HAP-1 (cell line): ENCODE results near the gene TYROBP.
"Not testable (repeated sequence)": the region's sequence is repeated elsewhere in the genome, so short reads cannot be mapped to it uniquely, and the experiment has no call there.

Experiments used
- DNase-seq, 2 experiments: peaks; one replicate each; pipeline ENCODE4 v3.0.0-alpha.2; 2016 to 2020; ENCODE audit warnings: low spot score in 2 of 2
- H3K27me3 ChIP-seq: fragments of 250-450 bp; sonication (Bioruptor Pico); 2 replicates; pipeline ENCODE4 v1.5.1; 2020; ENCODE audit warnings: low read depth, mild to moderate bottlenecking, moderate library complexity
- H3K36me3 ChIP-seq: fragments of 250-450 bp; sonication (Bioruptor Pico); replicated peaks from 2 replicates; pipeline ENCODE4 v1.5.1; 2020; ENCODE audit warnings: mild to moderate bottlenecking
- H3K4me1 ChIP-seq: fragments of 250-450 bp; sonication (Bioruptor Pico); 2 replicates; pipeline ENCODE4 v1.5.1; 2020; ENCODE audit warnings: mild to moderate bottlenecking
- H3K4me3 ChIP-seq: fragments of 250-450 bp; sonication (Bioruptor Pico); 2 replicates; pipeline ENCODE4 v1.5.1; 2020; ENCODE audit warnings: mild to moderate bottlenecking, moderate library complexity
- H3K9me3 ChIP-seq: fragments of 250-450 bp; sonication (Bioruptor Pico); 2 replicates; pipeline ENCODE4 v1.5.1; 2020; ENCODE audit warnings: mild to moderate bottlenecking, moderate library complexity
- in situ Hi-C: fragments of 300-500 bp; cut with MboI; formaldehyde crosslinking; loops from 3 replicates; pipeline ENCODE4 v1.14.3; 2020; ENCODE audit warnings: low sequenced_read_pairs, inconsistent platforms, mixed read lengths

TYROBP gene

GRCh38 chr19:35885225-35885738 lies 22.8 kb downstream of the TYROBP start:
- no peak for DNase-seq
- Histone ChIP-seq H3K36me3 (peaks cover 20% of the 10 kb centered on the region), H3K9me3 (no peaks in the 10 kb centered on the region), H3K4me1 (no peaks in the 10 kb centered on the region), H3K4me3 (no peak overlapping the region), H3K27me3 (no peaks in the 10 kb centered on the region)
- in situ Hi-C loops, result no loop called here

DNA sequence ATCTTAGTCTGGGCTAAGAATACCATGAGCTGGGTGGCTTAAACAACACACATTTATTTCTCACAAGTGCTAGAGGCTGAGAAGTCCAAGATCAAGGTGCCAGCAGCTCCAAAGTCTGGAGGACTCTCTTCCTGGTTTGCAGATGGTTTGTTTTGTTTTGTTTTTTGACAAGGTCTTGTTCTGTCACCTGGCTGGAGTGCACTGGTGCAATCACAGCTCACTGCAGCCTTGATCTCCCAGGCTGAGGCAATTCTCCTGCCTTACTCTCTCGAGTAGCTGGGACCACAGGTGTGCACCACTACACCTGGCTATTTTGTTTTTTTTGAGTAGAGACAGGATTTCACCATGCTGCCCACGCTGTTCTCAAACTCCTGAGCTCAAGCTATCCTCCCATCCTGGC lies 24.2 kb downstream of the TYROBP start:
- no peak for DNase-seq
- Histone ChIP-seq H3K4me3 (no peak overlapping the region), H3K9me3 (no peaks in the 10 kb centered on the region), H3K36me3 (peaks cover 12% of the 10 kb centered on the region), H3K4me1 (no peaks in the 10 kb centered on the region), H3K27me3 (no peaks in the 10 kb centered on the region)
- in situ Hi-C loops, result no loop called here

GRCh38 chr19:35882114-35882832 lies 25.8 kb downstream of the TYROBP start:
- DNase-seq, result peak; percentile 46 to 55
- H3K4me1 ChIP-seq, result no peaks in the 10 kb centered on the region

DNA sequence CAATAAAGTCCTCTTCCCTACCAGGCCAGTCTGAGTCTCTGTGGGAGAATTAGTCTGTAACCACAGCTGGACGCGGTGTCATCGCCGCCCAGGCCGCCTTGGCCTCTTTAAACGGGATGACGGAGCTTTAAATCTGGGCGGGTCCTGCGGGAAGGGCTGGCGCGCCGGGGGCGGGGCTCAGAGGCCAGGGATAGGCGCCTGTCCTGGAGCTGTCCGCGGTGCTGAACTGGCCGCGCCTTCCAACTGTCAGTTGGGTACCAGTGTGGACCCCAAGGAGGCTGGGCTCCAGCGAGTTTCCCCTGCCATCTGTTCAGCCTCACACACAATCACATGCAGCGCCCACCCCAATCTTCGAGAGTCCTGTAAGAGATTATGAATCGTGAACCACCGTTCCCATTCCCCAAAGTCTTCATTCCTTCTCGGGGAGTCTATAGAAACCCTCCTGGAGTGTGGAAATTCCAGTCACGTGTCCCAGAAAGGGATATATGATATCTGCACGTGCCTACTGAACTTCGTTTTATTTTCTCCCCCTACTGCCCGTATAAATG lies 28.3 kb downstream of the TYROBP start:
- Histone ChIP-seq H3K4me1 (no peaks in the 10 kb centered on the region), H3K4me3 (no peak overlapping the region), H3K9me3 (no peaks in the 10 kb centered on the region), H3K36me3 (no peaks in the 10 kb centered on the region; the same call in 1 of the 2 replicates), H3K27me3 (no peaks in the 10 kb centered on the region)
- DNase-seq, result peak; percentile 79 to 98
- in situ Hi-C loops, result no loop called here

More at GRCh38 chr19:35882114-35882832, 25.8 kb downstream of the TYROBP start:
- Histone ChIP-seq H3K27me3 (no peaks in the 10 kb centered on the region), H3K9me3 (no peaks in the 10 kb centered on the region), H3K36me3 (peaks cover 2% of the 10 kb centered on the region; the same call in 1 of the 2 replicates), H3K4me3 (no peak overlapping the region)
- in situ Hi-C loops, result no loop called here

DNA sequence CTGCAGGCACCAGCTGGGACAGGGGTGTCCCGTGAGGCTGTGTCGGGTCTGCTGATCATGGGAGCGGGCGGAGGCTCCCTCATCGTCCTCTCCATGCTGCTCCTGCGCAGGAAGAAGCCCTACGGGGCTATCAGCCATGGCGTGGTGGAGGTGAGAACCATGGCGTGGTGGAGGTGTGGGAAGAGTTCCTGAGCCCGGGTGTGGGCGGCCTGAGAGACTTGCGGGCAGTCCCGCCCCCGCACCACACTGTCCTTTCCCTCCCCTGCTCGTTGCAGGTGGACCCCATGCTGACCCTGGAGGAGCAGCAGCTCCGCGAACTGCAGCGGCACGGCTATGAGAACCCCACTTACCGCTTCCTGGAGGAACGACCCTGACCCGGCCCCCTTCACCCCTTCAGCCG lies 29.0 kb downstream of the TYROBP start:
- no peak overlapping the region for H3K4me3 ChIP-seq
- H3K27me3 ChIP-seq, result no peaks in the 10 kb centered on the region
- no peaks in the 10 kb centered on the region for H3K9me3 ChIP-seq
- in situ Hi-C loops, result no loop called here
- no peaks in the 10 kb centered on the region for H3K4me1 ChIP-seq
- no peaks in the 10 kb centered on the region; the same call in 1 of the 2 replicates for H3K36me3 ChIP-seq
- no peak for DNase-seq

GRCh38 chr19:35874392-35874930 lies 33.6 kb downstream of the TYROBP start:
- in situ Hi-C loops, result no loop called here
- no peaks in the 10 kb centered on the region; the same call in 1 of the 2 replicates for H3K36me3 ChIP-seq
- peaks cover 6% of the 10 kb centered on the region for H3K4me1 ChIP-seq
- no peak overlapping the region for H3K4me3 ChIP-seq
- no peaks in the 10 kb centered on the region for H3K9me3 ChIP-seq
- no peak for DNase-seq
- no peaks in the 10 kb centered on the region for H3K27me3 ChIP-seq

GRCh38 chr19:35872180-35872579 lies 35.9 kb downstream of the TYROBP start:
- Histone ChIP-seq H3K4me1 (peaks cover 17% of the 10 kb centered on the region), H3K9me3 (no peaks in the 10 kb centered on the region), H3K27me3 (no peaks in the 10 kb centered on the region), H3K36me3 (no peaks in the 10 kb centered on the region; the same call in 1 of the 2 replicates), H3K4me3 (no peak overlapping the region)
- in situ Hi-C loops, result no loop called here
- DNase-seq, result no peak

DNA sequence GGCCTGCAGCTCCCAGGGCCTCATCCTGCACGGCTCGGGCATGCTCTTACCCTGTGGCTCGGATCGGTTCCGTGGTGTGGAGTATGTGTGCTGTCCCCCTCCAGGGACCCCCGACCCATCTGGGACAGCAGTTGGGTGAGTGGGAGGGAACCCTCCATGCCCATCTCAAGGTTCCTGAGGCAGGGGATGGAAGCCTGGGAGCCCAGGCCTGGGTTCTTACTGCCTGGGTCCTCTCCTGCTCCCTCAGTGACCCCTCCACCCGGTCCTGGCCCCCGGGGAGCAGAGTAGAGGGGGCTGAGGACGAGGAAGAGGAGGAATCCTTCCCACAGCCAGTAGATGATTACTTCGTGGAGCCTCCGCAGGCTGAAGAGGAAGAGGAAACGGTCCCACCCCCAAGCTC lies 36.5 kb downstream of the TYROBP start:
- Histone ChIP-seq H3K27me3 (no peaks in the 10 kb centered on the region), H3K9me3 (no peaks in the 10 kb centered on the region), H3K4me1 (peaks cover 17% of the 10 kb centered on the region), H3K4me3 (no peak overlapping the region), H3K36me3 (no peaks in the 10 kb centered on the region)
- in situ Hi-C loops, result no loop called here
- DNase-seq, result no peak

DNA sequence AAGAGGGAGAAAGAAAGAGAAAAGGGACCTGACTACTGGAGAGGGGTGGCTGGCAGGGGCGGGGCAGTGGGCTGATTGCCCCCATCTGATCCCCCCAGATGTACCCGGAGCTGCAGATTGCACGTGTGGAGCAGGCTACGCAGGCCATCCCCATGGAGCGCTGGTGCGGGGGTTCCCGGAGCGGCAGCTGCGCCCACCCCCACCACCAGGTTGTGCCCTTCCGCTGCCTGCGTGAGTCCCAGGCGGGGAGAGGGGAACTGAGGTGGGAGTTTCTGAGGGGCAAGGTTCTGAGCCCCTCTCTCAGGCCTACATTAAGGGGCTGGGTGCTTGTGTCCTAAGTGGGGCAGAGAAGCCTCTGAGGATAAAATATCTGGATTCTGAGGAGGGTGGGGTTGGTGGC lies 37.3 kb downstream of the TYROBP start:
- Histone ChIP-seq H3K36me3 (no peaks in the 10 kb centered on the region), H3K4me3 (no peak overlapping the region), H3K9me3 (no peaks in the 10 kb centered on the region), H3K4me1 (peaks cover 17% of the 10 kb centered on the region), H3K27me3 (no peaks in the 10 kb centered on the region)
- DNase-seq, result no peak
- in situ Hi-C loops, result no loop called here

GRCh38 chr19:35870124-35870736 lies 37.9 kb downstream of the TYROBP start:
- H3K4me1 ChIP-seq, result peaks cover 17% of the 10 kb centered on the region
- H3K36me3 ChIP-seq, in situ Hi-C loops, H3K27me3 ChIP-seq, H3K9me3 ChIP-seq: not testable (repeated sequence)
- peak; percentile 91 to 93 for DNase-seq
- H3K4me3 ChIP-seq, result peak overlapping the region; percentile 36

GRCh38 chr19:35869327-35870123 lies 38.6 kb downstream of the TYROBP start:
- in situ Hi-C loops, result no loop called here
- peaks cover 17% of the 10 kb centered on the region for H3K4me1 ChIP-seq
- H3K4me3 ChIP-seq, result peak overlapping the region; percentile 36
- no peaks in the 10 kb centered on the region for H3K27me3 ChIP-seq
- no peaks in the 10 kb centered on the region for H3K9me3 ChIP-seq
- H3K36me3 ChIP-seq, result no peaks in the 10 kb centered on the region
- peak; percentile 95 to 97 for DNase-seq

GRCh38 chr19:35868823-35869326 lies 39.2 kb downstream of the TYROBP start:
- Histone ChIP-seq H3K9me3 (no peaks in the 10 kb centered on the region), H3K4me3 (peak overlapping the region; percentile 36), H3K4me1 (peaks cover 17% of the 10 kb centered on the region), H3K27me3 (no peaks in the 10 kb centered on the region), H3K36me3 (no peaks in the 10 kb centered on the region)
- in situ Hi-C loops, result no loop called here
- no peak for DNase-seq

DNA sequence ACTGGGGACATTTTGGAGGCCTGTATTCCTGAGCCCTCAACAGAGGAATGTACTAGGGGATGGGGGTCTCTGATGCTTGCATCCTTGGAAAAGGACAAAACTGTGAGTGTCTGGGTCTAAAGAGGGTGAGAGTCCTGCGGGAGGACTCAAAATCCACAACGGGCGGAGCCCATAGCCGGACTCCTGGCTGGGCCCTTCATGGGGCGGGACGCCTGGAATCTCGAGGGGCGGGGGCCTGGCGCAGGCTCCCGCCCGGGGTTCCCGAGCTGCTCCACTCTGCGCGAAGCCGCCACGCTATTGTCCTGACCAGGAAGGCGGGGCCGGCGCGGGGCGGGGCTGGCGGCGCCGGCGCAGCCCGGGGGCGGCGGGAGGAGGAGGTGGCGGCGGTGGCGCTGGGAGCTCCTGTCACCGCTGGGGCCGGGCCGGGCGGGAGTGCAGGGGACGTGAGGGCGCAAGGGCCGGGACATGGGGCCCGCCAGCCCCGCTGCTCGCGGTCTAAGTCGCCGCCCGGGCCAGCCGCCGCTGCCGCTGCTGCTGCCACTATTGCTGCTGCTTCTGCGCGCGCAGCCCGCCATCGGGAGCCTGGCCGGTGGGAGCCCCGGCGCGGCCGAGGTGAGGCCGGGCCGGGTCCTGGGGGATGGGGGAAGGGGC lies 39.8 kb downstream of the TYROBP start, which contains the start of gene APLP1:
TSS of gene APLP1 (plus strand) at position 403 of the 651 bp plus-strand sequence. CDS start at position 466, 63 bp downstream.
- Histone ChIP-seq H3K9me3 (no peaks in the 10 kb centered on the region), H3K4me3 (peak within 1 kb of the TSS; percentile 36), H3K27me3 (no peaks in the 10 kb centered on the region), H3K4me1 (peaks cover 17% of the 10 kb centered on the region), H3K36me3 (no peaks in the 10 kb centered on the region)
- in situ Hi-C loops, result no loop called here
- peak; percentile 58 to 91 for DNase-seq
